CD4-positive, alpha-beta T cell treated with Interleukin-2 at 100 ng/mL for 4 hours (primary cell): ENCODE data around the gene AHCY.
"Not testable (repeated sequence)": the region's sequence is repeated elsewhere in the genome, so short reads cannot be mapped to it uniquely, and the experiment has no call there.

ENCODE experiments used
- DNase-seq: peaks from one replicate; pipeline ENCODE4 v3.0.0-alpha.2; 2020; ENCODE audit warnings: low spot score

The AHCY gene

GRCh38 chr20:34296468-34296867 lies 6.7 kb downstream of the AHCY start:
- DNase-seq, result no peak

- no peak for DNase-seq
Measured at GRCh38 chr20:34295284-34295683, 7.9 kb downstream of the AHCY start.

GRCh38 chr20:34294563-34294962 lies 8.6 kb downstream of the AHCY start:
- no peak for DNase-seq

- DNase-seq, result no peak
Measured at GRCh38 chr20:34293589-34293988, 9.6 kb downstream of the AHCY start.

- DNase-seq, result no peak
Measured at GRCh38 chr20:34293119-34293518, 10.0 kb downstream of the AHCY start.

- DNase-seq, result no peak
Measured at GRCh38 chr20:34292496-34292895, 10.7 kb downstream of the AHCY start.

GRCh38 chr20:34290471-34290870 lies 12.7 kb downstream of the AHCY start:
- no peak for DNase-seq

- DNase-seq, result not testable (repeated sequence)
Measured at GRCh38 chr20:34287500-34287899, 15.7 kb downstream of the AHCY start.

- no peak for DNase-seq
Measured at GRCh38 chr20:34285450-34285849, 17.7 kb downstream of the AHCY start.

- no peak for DNase-seq
Measured at GRCh38 chr20:34283844-34284243, 19.3 kb downstream of the AHCY start.

- DNase-seq, result no peak
Measured at GRCh38 chr20:34282041-34282440, 21.1 kb downstream of the AHCY start.

- no peak for DNase-seq
Measured at GRCh38 chr20:34281177-34281576, 22.0 kb downstream of the AHCY start.

- no peak for DNase-seq
Measured at GRCh38 chr20:34274694-34275093, 28.5 kb downstream of the AHCY start.

- DNase-seq, result no peak
Measured at GRCh38 chr20:34271956-34272355, 31.2 kb downstream of the AHCY start.

GRCh38 chr20:34269996-34270627 lies 33.0 kb downstream of the AHCY start:
- no peak for DNase-seq

GRCh38 chr20:34268851-34269636 lies 34.1 kb downstream of the AHCY start:
- peak; percentile 4 for DNase-seq

- DNase-seq, result no peak
Measured at GRCh38 chr20:34268145-34268544, 35.0 kb downstream of the AHCY start.

GRCh38 chr20:34264141-34264540 lies 39.0 kb downstream of the AHCY start:
- DNase-seq, result no peak

GRCh38 chr20:34263468-34263867 lies 39.7 kb downstream of the AHCY start:
- DNase-seq, result not testable (repeated sequence)

GRCh38 chr20:34262488-34263288 lies 40.5 kb downstream of the AHCY start:
- DNase-seq, result no peak

- no peak for DNase-seq
Measured at GRCh38 chr20:34260208-34260942, 42.8 kb downstream of the AHCY start.

- no peak for DNase-seq
Measured at GRCh38 chr20:34256629-34257124, 46.5 kb downstream of the AHCY start.
